SK-N-MC (cell line): ENCODE results near the gene LEFTY1.

ENCODE experiments used
- EZH2 ChIP-seq: fragments of 200-600 bp; sonication (generic); IDR thresholded peaks from one replicate; pipeline ENCODE4 v1.6.1; 2017; ENCODE audit warnings: antibody characterized with exemption
- FOXP2 ChIP-seq: optimal IDR thresholded peaks from 2 replicates; pipeline ENCODE3; 2011; ENCODE audit warnings: mild to moderate bottlenecking, moderate library complexity; ENCODE audit not compliant: insufficient read depth; ENCODE audit errors: extremely low read length, control extremely low read depth
- POLR2AphosphoS5 ChIP-seq: IDR thresholded peaks from 2 replicates; pipeline ENCODE4 v1.6.1; 2012; ENCODE audit warnings: mild to moderate bottlenecking, low read depth, low read length, borderline replicate concordance

DNA sequence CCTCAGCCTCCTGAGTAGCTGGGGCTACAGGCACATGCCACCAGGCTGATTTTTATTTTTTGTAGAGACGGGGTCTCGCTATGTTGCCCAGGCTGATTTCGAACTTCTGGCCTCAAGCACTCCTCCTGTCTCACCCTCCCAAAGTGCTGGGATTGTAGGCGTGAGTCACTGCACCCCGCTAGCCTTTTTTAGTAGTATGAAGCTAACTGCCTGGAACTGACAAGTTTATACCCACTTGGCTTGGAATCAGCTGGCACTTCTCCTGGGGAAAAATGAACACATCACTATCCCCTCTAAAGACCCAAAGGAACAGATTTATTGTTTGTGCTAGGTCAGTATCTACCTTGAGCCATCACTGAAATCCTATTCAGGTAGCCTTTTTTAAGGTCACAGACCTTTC is 25.8 kb downstream of the LEFTY1 start:
- TF ChIP-seq EZH2 (no peak), POLR2AphosphoS5 (no peak), FOXP2 (no peak)
